Right atrium auricular region (tissue), 2 donors: Measurements from ENCODE around the gene TRAF3IP3. TPM values are rescaled to one million over a fixed set of nuclear protein-coding genes. Genes with fewer than 3 reads are reported as not detected.

ENCODE experiments used
- DNase-seq: peaks from one replicate; pipeline ENCODE4 v3.0.0-alpha.2; 2019; ENCODE audit warnings: low spot score
- H3K27ac ChIP-seq, 2 donors: fragments of 200-600 bp; sonication (generic); 1 replicate in 1 of 2; 2 replicates in 1 of 2; pipeline ENCODE4 v1.5.1; 2016 to 2019
- H3K27me3 ChIP-seq, 2 donors: fragments of 200-600 bp; sonication (generic); one replicate each; pipeline versions ENCODE4 v1.5.1 to v1.6.0; 2017 to 2019
- H3K36me3 ChIP-seq: fragments of 200-600 bp; sonication (generic); one replicate; pipeline ENCODE4 v1.5.1; 2016
- H3K4me1 ChIP-seq, 2 donors: fragments of 200-600 bp; sonication (generic); one replicate each; pipeline versions ENCODE4 v1.5.1 to v1.6.0; 2017 to 2019
- H3K4me3 ChIP-seq, 2 donors: fragments of 200-600 bp; sonication (generic); 1 replicate in 1 of 2; 2 replicates in 1 of 2; pipeline ENCODE4 v1.5.1; 2017 to 2019; ENCODE audit warnings: mild to moderate bottlenecking in 1 of 2, moderate library complexity in 1 of 2
- H3K9me3 ChIP-seq, 2 donors: fragments of 200-600 bp; sonication (generic); one replicate each; pipeline ENCODE4 v1.5.1; 2019
- total RNA-seq, 2 donors: library from RNA; depleted of rRNA; stranded (reverse); fragments of >200 nt; gene quantifications; one replicate each; pipeline ENCODE4 v1.1.0, GENCODE V29; 2016
- TF ChIP-seq, protein P1 (sequence below), 2 donors: fragments of 200-600 bp; sonication (generic); IDR thresholded peaks; one replicate each; pipeline ENCODE4 v1.5.1; 2019; ENCODE audit warnings: antibody characterized with exemption in 2 of 2

The TRAF3IP3 gene
- total RNA-seq, 2 donors from 2014 or later = 0.19 to 2.2 TPM

DNA sequence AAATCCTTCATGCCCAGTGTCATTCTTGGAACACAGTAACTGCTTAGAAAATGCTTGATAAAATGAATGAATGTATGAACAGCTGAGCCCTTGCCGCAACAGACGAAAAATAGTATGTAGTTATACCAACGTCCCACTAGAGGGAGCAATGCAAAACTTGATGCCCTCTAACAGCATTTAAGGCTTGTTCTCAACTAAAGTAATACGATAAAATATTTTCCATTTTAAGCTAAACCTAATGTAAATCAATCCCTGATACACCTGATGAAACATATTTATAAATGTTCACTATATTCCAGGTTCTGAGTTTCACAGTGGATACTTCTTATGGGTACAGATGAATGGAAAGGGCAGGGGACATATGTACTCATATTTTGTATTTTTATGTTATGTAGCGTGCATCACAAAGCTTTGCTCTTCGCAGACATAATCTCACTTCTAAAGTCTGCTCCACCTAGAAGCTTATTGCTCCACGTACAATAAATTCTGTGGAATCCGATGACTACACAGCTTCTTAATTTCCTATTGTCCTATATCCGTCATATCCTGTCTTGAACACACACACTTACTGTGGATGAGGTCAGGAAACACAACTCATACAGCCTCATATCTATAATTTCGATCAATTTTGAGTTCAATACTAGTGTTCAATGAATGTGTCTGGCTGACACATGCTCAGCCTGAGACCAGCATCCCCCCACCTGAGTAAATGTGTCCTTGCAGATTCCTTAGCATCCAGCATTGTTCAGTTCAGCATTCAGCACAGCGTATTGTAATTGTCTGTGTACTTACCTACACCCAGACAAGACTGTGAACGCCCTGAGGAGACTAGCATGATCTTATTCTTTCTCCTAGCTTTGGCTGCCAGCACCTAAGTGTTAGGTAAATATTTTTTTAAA is 67.5 kb downstream of the TRAF3IP3 start:
- TF ChIP-seq, protein P1, sequence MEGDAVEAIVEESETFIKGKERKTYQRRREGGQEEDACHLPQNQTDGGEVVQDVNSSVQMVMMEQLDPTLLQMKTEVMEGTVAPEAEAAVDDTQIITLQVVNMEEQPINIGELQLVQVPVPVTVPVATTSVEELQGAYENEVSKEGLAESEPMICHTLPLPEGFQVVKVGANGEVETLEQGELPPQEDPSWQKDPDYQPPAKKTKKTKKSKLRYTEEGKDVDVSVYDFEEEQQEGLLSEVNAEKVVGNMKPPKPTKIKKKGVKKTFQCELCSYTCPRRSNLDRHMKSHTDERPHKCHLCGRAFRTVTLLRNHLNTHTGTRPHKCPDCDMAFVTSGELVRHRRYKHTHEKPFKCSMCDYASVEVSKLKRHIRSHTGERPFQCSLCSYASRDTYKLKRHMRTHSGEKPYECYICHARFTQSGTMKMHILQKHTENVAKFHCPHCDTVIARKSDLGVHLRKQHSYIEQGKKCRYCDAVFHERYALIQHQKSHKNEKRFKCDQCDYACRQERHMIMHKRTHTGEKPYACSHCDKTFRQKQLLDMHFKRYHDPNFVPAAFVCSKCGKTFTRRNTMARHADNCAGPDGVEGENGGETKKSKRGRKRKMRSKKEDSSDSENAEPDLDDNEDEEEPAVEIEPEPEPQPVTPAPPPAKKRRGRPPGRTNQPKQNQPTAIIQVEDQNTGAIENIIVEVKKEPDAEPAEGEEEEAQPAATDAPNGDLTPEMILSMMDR (IDR thresholded peaks at IDR 0.05) = peak; percentile 49 to 82
- no peaks in the 10 kb centered on the region for H3K27me3 ChIP-seq
- no peak overlapping the region for H3K27ac ChIP-seq
- H3K4me3 ChIP-seq = no peak overlapping the region
- no peaks in the 10 kb centered on the region for H3K36me3 ChIP-seq
- peaks cover 0 to 16% of the 10 kb centered on the region in 2 donors for H3K4me1 ChIP-seq
- no peak for DNase-seq
- H3K9me3 ChIP-seq = no peaks in the 10 kb centered on the region

DNA sequence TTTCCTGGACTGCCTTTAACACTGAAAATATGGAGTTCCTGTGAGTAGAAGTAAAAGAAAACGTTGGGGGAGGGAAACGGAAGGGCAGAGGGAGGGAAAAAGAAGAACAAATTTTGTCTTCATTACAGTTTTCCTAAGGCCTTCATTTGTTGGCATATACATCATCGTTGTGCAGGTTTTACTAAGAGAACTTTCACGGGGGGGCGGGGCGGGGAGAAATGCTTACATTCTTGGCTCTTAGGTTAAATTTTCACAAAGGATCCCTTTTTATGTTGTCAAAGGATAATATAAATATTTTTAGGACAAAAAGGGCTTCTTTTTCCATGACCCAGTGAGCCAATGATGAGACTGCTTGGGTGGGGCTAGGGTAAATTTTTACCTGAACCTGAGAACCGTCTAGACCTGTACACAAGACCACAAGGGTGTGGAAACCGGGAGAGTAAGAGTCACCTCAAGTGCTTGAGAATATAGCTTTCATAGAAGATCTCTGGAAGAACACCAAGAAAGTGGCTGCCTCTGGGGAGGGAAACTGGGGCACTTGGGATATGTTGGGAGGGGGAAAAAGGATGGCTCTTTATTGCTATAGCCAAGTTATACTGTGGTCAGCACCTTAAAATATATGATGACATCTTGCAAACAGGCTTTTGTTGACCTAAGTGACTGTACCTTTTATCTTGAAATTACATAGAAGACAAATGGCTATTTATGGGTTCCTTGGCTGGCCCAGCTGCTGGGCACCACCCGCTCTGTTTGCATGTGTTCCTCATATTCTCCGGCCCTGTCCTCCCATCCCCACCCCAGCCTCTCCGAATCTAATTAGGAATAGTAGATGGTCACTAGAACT is 70.0 kb downstream of the TRAF3IP3 start:
- TF ChIP-seq, protein P1 (IDR thresholded peaks at IDR 0.05) = no peak
- Histone ChIP-seq H3K36me3 (peaks cover 1% of the 10 kb centered on the region), H3K4me1 (peaks cover 0 to 26% of the 10 kb centered on the region in 2 donors), H3K27ac (no peak overlapping the region), H3K9me3 (no peaks in the 10 kb centered on the region), H3K27me3 (no peaks in the 10 kb centered on the region), H3K4me3 (no peak overlapping the region)
- no peak for DNase-seq

DNA sequence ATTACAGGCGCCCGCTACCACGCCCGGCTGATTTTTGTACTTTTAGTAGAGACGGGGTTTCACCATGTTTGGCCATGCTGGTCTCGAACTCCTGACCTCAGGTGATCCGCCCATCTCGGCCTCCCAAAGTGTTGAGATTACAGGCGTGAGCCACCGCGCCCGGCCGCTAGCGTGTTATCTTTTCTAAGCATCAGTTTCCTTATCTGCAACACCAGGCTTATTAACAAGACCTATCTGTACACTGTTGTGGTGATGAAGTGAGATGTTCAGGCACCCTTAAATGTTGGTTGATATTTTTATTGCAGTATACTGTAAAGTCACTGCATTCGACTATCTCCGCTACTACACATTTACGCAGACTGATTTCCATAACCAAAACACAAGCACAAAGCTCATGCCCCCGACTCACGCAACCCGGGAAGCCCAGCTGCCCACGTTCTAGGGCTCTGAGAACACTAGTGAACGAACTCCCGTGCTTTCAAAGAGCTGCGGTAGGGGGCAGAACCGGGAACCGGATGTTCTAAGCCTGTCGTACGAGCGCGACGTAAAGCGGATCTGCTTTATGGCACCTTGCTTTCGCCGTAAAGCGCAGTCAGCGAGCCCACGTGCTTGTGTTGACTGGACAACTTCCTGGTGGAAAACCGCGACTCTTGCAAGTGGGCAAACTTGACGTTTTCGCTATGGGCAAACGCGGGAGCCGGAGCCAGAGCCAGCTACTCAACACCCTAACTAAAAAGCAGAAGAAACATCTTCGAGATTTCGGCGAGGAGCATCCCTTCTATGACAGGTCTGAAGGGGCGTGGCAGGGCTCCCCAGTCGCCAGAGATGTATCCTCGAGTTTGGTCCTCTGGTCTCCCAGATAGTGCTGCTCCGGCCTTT is 71.8 kb downstream of the TRAF3IP3 start, which contains the start of gene UTP25:
Gene UTP25, plus strand, starts transcription at position 589 of the 879 bp plus-strand sequence. Its CDS starts 92 bp downstream, at position 681.
- TF ChIP-seq, protein P1 (IDR thresholded peaks at IDR 0.05) = peak; percentile 49 to 84
- Histone ChIP-seq H3K27me3 (no peaks in the 10 kb centered on the region), H3K36me3 (peaks cover 19% of the 10 kb centered on the region), H3K4me1 (peaks cover 0 to 25% of the 10 kb centered on the region in 2 donors), H3K4me3 (peak within 1 kb of the TSS; percentile 68 to 88), H3K27ac (peak within 1 kb of the TSS; percentile 70 to 73), H3K9me3 (no peaks in the 10 kb centered on the region)
- DNase-seq = peak; percentile 94

DNA sequence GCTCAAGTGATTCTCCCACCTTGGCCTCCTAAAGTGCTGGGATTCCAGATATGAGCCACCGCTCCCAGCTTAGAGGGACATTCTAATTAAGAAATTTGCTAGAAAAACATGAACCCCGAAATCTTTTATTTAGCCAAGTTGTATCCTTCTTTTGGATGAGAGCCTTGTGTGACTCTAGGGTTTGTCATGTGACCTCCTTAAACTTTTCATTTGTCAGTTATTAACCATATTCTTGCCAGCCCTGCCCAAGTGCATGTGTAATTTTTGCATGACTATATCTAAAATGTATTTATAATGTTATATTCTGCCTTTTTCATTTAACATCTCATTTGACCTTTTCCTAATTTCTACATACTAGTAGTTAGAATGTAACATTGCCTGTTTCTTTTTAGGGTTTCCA is 73.9 kb downstream of the TRAF3IP3 start:
- no peak for DNase-seq
- H3K4me3 ChIP-seq = no peak overlapping the region
- TF ChIP-seq, protein P1 (IDR thresholded peaks at IDR 0.05) = no peak

DNA sequence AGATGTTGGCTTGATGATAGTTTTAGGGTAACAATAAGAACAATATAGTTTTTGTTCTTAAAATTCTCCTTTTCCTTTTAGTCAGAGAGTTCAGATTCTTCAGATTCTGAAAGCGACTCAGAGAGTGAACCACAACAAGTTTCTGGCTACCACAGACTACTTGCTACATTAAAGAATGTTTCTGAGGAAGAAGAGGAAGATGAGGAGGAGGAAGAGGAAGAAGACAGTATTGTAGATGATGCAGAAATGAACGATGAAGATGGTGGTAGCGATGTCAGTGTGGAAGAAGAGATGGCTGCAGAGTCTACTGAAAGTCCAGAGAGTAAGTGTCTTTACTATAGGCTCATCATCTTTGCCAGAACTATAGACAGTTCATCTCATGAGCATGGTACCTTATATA is 74.9 kb downstream of the TRAF3IP3 start:
- Histone ChIP-seq H3K27me3 (no peaks in the 10 kb centered on the region), H3K36me3 (peaks cover 50% of the 10 kb centered on the region), H3K9me3 (no peaks in the 10 kb centered on the region), H3K4me1 (peaks cover 0 to 17% of the 10 kb centered on the region in 2 donors), H3K4me3 (no peak overlapping the region), H3K27ac (no peak overlapping the region)
- DNase-seq = no peak
- TF ChIP-seq, protein P1 (IDR thresholded peaks at IDR 0.05) = no peak

More for the DNA sequence above, 73.9 kb downstream of the TRAF3IP3 start:
- Histone ChIP-seq H3K27ac (no peak overlapping the region), H3K36me3 (peaks cover 40% of the 10 kb centered on the region), H3K4me1 (peaks cover 0 to 17% of the 10 kb centered on the region in 2 donors), H3K9me3 (no peaks in the 10 kb centered on the region), H3K27me3 (no peaks in the 10 kb centered on the region)
